Measurements from ENCODE around the gene CPNE8.

CPNE8 gene

GRCh38 chr12:38633511-38633910 lies 271.9 kb downstream of the CPNE8 start:
- DNase-seq (ENCODE audit: low spot score), result no peak

- no peak for DNase-seq (ENCODE audit: low spot score)
Observed at GRCh38 chr12:38629064-38629463, 276.3 kb downstream of the CPNE8 start.

GRCh38 chr12:38628288-38628687 lies 277.1 kb downstream of the CPNE8 start:
- DNase-seq (ENCODE audit: low spot score), result no peak

DNA sequence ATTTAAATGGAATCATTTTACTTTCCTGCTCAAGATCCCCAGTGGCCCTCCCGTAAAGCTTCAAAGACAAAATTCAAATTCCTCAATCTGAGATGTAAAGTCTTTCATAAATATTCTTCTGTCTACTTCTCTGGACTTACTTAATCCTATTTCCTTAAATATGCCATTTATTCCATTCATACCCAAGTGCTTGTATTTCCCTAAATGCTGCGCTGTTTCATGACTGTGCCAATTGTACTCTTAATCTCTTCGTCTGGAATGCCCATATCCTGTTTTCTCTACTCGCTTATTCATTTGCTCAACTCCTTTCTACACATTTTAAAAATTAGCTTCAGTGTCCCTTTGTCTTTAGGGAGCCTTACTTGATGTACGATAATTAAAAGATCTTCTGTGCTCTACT lies 280.1 kb downstream of the CPNE8 start:
- DNase-seq (ENCODE audit: low spot score), result no peak

DNA sequence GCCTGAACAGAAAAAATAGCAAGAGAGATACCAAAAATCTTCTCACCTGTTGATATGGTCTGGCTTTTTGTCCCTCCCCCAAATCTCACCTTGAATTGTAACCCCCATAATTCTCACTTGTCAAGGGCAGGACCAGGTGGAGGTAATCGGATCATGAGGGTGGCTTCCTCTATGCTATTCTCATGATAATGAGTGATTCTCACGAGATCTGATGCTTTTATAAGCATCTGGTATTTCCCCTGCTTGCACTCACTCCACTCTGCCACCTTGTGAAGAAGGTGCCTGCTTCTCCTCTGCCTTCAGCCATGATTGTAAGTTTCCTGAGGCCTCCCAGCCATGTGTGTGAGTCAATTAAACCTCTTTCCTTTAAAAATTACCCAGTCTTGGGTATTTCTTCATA lies 291.2 kb downstream of the CPNE8 start:
- no peak for DNase-seq (ENCODE audit: low spot score)

DNA sequence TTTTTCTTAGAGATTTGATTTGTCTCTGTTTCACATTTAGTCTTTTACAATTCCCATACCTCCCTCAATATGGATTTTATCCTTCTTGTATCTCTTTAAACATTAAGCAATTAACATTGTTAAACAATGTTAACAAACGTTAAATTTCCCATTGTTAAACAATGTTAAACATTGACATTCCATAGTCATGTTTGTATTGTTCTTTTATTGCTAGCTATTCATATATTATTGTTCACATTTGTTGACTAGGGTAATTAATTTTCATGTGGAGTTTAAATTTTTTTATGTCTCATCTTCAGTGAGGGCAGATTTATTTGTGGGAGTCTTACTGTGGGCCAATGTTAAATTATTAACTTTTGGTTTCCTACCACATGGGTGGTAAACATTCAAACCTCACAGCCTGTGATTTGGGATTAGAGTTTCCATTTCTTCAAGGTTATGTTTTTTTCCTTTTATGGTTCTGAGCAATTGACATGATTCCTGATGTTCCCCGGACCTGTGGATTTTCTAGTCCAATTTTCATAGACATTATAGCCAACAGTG lies 294.5 kb downstream of the CPNE8 start:
- DNase-seq (ENCODE audit: low spot score), result no peak

GRCh38 chr12:38607295-38607694 lies 298.1 kb downstream of the CPNE8 start:
- DNase-seq (ENCODE audit: low spot score), result no peak

Measured in kidney capillary endothelial cell (primary cell).